ENCODE measurements around the gene CBLC.

Gene CBLC

DNA sequence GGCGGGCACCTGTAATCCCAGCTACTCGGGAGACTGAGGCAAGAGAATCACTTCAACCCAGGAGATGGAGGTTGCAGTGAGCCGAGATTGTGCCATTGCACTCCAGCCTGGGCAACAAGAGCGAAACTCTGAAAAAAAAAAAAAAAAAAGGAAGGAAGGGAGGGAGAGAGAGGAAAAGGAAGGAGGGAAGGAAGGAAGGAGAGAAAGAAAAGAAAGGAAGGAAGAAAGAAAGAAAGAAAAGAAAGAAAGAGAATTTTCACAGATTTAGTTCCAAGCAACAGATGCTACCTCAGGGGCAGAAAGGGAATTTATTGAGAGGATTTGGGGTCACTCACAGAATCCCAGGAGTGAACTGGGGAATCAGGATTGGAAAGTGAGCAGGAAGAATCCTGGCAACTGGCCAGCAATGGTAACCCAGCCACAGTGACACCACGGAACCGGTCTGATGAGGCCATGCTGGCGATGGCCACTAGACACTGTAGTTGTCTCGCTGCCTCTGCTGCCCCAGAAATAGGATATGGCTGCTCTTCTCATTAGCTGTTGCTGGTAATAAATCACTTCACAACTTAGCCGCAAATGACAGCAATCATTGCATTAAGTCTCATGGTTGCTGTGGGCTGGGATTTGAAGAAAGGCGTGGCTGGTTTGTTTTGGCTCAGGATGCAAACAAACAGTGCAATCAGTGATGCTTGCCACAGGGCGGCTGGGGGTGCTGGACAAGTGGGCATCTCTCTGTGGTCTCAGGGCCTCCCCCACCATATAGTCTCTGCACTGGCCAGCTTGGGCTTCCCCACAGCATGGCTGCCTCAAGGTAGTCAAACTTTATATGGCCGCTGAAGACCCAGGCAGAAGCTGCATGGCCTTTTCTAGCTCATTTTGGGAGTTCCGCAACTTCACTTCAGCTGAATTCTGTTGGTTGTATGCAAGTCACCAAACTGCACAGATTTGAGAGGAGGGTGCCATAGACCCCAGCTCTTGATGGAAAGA, 26.0 kb downstream of the CBLC start:
- DNase-seq = no peak

DNA sequence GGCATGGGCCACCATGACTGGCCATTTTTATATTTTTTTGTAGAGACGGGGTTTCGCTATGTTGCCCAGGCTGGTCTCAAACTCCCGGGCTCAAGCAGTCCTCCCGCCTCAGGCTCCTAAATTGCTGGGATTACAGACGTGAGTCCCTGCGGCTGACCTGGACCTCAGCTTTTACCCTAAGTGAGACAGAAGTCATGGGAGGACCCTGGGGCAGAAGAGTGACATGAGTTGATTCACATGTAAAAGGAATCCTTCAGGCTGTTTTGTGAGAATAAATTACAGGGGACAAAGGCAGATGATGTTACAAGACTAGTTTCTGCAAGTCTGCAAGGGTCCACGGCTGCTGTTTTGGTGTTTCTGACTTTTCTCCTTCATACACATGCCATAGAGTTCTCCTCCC, 28.6 kb downstream of the CBLC start:
- DNase-seq = no peak

DNA sequence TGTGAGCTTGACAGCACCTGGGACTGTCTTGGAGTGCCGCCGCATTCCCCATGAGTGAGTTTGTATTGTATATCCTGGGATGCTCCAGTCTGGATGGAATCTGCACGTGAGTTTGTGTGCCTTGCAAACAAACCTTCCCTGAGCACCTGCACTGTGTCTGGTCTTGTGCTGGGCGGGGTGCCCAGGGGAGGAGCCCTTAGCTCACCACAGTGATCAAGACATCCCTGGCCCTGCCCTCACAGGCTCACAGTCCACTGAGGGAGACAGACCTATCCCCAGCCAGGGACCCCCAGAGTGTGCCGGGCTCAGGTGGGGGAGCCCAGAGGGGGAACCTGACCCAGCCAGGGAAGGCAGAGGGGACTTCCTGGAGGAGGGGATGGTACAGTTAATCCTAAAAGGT, 29.5 kb downstream of the CBLC start:
- DNase-seq = no peak

DNA sequence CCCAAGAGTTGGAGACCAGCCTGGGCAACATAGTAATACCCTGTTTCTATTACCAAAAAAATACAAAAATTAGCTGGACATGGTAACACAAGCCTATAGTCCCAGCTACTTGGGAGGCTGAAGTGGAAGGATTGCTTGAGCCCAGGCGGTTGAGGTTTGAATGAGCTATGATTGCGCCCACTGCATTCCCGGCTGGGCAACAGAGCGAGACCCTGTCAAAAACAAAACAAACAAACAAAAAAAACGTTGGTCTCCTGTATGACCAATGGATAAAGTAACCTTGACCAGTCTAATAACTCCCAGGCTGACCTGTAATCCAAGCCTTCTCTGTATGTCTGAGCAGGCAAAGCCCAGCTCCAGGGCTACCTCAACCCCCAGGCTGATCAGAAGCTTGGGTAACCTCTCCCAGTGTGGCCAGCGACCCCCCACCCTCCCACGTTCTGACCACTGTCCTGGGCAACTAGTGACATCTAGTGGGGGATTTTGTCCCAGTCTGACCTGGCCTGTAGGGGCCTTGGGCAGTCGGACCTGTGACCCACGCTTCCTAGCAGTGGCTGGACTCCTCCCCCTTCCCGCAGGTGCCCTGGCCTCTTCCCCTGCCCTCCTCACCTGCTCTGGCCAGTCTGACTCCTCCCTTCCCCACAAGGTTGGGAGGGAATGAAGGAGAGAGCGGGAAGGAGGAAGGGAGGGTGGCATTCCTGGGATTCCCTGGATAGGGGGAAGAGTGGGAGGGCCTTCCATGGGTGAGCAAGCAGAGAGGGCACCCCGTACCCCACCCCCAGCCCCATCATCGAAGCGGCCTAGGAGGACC, 30.2 kb downstream of the CBLC start:
- DNase-seq = no peak

DNA sequence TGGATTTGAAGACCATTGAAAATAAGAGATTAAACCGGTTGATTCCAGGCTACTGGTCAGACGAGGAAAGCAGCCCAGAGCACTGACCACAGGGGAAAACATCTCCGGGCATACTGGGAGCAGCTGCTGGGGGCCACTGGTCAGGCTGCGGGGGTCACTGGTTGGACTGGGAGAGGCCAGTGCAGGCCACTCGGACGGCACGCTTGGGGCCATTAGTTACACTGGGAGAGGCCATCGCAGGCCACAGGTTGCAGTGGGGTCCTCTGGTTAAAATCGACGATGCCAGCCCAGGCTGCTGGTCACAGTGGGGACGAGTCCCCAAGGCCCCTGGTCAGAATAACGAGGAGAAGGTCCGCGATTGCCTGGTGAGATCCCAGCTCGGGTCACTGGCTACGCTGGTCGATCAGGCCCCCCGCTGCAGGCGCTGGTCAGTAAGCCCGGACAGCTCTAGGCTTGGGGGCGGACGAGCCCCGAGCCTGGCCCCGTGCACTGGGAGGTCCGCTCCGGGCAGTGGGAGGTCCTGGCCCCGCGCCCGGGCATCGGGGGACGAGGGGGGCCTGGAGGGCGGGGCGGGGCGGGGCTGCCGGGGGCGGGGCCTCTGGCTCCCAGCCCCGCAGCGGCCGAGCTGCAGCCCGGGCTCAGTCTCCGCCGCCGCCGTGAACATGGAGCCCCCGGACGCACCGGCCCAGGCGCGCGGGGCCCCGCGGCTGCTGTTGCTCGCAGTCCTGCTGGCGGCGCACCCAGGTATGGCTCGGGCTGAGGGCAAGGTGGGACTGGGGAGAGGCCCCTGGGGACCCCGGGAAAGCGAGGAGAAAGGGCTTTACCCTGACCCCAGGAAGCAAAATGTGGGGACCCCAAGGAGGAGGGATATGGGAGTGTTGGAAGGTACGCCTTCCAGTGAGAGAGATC, 31.0 kb downstream of the CBLC start, which contains the start of gene BCAM:
Gene BCAM, plus strand, starts transcription at position 641 of the 909 bp plus-strand sequence. Its CDS starts 22 bp downstream, at position 663.
- DNase-seq = no peak

DNA sequence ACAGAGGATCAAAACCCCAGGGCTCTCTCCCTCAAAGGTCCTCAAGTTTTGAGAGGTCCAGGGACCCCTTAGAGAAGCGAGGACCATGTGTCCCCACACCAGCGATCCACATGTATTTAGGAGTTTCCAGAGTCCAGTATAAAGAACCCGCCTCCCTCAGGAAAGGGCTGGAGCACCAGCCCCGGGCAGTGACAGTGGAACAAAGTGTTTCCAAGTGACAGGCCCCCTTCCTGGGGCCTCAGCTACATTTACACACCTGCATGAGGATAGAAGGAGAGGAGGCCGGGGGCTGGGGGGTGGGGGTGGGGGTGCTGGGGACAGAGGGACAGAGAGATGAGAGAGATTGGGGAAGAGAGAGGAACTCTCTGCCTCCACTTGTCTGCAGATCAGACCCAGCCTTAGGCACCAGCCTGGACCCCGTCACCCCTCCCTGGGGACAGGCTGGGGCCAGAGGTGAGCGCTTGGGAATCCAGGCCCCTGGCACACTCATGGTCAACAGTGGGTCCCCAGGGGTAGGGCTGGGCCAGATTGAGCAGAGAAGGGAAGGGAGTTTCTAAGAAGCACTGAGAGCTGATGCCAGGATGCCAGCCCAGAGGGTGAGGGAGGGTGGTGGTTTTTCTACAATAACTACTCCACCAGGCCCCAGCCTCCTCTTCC, 32.0 kb downstream of the CBLC start:
- no peak for DNase-seq

DNA sequence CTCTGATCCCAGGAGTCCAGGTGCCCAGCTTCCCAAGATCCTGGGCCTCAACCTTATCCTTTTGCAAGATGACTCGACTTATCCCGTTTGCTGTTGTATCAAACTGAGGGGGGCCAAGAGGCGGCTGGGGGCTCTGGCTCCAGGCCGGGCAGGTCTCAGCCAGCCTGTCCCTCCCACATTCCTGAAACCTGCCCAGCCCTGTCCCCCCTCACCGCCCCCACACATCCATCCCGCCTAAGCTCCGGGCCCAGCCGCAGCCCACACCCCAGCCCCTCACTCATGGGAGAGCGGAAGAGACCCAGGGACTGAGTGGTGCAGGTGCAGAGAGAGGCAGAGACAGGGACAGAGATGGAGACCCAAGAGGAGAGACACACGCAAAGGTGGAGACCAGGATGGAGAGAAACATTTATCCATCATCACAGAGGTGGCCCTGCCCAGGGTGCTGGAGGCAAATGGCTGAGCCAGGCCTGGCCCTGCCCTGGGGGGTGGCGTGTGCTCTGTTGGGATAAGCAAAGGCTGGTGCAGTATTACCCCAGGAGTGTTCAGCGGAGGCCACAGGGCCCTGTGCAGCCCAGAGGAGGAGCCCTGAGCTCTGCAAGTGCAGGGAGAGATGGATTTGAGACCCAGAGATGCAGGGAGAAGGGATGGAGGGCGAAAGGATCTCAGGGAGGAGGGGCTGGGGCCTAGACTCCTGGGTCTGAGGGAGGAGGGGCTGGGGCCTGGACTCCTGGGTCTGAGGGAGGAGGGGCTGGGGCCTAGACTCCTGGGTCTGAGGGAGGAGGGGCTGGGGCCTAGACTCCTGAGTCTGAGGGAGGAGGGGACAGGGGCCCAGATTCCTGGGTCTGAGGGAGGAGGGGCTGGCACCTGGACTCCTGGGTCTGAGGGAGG, 32.8 kb downstream of the CBLC start:
- DNase-seq = no peak

DNA sequence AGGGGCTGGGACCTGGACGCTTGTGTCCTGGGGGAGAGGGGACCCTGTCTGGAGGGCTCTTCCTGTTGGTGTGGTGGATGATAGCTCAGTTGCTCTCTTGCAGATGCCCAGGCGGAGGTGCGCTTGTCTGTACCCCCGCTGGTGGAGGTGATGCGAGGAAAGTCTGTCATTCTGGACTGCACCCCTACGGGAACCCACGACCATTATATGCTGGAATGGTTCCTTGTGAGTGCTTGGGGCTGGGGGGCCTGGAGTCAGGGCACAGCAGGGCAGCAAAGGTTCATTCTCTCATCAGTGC, 33.4 kb downstream of the CBLC start:
- DNase-seq = no peak

DNA sequence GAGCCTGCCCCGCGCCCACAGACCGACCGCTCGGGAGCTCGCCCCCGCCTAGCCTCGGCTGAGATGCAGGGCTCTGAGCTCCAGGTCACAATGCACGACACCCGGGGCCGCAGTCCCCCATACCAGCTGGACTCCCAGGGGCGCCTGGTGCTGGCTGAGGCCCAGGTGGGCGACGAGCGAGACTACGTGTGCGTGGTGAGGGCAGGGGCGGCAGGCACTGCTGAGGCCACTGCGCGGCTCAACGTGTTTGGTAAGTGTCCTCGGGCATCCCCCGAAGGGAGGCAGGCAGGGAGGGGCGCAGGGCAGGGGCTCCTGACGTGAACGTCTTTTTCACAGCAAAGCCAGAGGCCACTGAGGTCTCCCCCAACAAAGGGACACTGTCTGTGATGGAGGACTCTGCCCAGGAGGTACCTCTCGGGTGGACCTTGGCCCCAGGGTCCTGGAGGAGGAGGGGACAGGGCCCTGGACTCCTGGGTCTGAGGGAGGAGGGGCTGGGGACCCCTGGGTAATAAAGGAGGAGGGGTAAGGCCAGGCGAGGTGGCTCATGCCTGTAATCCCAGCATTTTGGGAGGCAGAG, 34.5 kb downstream of the CBLC start:
- DNase-seq = no peak

DNA sequence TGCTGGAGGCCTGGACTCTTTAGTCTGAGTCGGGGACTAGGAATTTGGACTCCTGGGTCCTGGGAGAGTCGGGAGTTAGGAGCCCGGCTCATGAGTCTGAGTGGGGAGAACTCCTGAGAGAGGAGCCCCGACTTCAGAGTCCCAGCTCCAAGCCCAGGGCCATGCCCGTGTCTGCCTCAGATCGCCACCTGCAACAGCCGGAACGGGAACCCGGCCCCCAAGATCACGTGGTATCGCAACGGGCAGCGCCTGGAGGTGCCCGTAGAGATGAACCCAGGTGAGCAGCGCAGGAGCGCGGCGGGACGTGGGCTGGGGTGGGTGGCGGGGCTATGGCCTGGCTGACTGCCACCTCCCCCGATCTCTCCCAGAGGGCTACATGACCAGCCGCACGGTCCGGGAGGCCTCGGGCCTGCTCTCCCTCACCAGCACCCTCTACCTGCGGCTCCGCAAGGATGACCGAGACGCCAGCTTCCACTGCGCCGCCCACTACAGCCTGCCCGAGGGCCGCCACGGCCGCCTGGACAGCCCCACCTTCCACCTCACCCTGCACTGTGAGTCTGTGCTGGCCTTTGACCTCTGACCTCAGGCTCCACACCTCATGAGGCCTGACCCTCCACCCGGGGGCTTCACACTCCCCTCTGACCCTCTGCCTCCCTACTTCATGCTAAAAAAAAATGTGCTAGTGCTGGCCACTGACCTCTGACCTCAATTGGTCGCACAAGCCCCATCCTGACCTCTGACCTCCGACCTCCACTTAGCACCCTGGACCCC, 35.6 kb downstream of the CBLC start:
- no peak for DNase-seq

DNA sequence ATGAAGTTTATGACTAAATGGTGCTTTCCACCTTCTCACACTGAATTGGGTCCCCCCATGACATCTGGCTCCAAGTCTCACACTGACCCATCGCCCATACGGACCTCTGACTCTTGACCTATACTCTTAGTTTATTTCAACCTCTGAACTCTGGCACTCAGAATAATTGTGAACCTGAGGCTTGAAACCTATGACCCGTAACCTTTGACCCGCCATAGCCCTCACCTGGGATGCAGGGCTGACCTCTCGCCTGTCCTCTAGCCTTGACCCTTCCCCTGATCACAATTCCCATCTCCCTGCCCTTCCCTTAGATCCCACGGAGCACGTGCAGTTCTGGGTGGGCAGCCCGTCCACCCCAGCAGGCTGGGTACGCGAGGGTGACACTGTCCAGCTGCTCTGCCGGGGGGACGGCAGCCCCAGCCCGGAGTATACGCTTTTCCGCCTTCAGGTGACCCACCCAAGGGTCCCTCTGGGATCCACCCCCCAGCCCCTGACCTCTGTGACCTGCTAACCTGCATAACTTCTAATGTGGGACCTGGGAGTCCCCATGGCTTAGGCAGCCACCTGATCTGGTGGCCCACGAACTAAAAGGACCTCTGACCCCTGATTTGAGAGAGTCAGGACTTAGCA, 36.3 kb downstream of the CBLC start:
- no peak for DNase-seq

DNA sequence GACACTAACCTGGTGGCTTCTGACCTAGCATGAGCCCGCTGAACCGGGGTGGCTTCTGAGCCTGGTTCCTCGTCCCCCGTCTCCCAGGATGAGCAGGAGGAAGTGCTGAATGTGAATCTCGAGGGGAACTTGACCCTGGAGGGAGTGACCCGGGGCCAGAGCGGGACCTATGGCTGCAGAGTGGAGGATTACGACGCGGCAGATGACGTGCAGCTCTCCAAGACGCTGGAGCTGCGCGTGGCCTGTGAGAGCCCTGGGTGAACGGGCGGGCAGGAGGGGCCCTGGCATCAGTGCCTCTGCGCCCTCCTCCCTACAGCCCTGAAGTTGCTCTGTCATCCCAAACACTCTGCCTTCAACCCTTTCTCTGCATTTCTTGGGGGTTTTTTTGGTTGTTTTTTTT, 36.8 kb downstream of the CBLC start:
- no peak for DNase-seq

DNA sequence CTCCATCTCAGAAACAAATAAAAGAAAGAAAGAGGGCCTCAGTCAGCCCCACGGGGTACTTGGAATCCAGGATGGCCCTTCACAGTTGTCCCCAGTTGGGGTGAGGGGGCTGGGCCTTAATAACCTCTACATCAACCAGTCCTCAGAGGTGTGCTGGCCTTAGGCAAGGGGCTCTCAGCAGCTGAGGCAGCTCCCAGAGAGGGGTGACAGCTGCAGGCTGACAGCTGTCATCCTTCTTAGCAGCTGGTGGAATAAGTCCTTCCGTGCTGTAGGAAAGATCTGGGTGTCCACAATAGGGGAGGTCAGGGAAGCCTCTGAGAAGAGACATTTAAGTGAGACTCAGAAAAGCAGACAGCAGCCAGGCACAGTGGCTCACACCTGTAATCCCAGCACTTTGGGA, 38.6 kb downstream of the CBLC start:
- DNase-seq = no peak

DNA sequence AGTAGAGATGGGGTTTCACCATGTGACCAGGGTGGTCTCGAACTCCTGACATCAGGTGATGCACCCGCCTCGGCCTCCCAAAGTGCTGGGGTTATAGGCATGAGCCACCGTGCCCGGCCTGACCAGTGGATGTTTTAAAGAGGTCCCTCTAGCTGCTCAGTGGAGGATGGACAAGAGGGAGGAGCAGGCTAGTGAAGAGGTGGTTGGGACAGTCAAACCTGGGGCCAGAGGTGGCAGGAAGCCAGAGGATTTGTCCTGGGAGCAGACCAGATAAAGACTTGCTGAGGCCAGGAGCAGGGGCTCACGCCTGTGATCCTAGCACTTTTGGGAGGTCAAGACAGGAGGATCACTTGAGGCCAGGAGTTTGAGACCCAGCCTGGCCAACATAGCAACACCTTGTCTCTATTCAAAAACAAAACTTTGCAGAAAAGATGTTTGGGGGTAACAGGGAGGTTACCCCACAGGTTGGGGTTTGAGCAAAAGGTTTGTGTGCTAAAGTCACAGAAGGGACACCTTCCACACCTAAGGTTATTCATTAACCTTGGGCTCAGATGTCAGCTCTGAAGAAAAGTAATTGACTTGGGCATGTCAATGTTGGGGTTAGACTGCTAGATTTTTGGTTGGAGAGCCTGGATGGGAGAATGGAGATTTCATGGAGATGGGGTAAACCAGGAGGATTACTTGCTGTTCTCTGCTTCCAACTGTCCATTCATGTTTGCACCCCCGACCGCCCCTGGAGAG, 40.2 kb downstream of the CBLC start:
- DNase-seq = no peak

DNA sequence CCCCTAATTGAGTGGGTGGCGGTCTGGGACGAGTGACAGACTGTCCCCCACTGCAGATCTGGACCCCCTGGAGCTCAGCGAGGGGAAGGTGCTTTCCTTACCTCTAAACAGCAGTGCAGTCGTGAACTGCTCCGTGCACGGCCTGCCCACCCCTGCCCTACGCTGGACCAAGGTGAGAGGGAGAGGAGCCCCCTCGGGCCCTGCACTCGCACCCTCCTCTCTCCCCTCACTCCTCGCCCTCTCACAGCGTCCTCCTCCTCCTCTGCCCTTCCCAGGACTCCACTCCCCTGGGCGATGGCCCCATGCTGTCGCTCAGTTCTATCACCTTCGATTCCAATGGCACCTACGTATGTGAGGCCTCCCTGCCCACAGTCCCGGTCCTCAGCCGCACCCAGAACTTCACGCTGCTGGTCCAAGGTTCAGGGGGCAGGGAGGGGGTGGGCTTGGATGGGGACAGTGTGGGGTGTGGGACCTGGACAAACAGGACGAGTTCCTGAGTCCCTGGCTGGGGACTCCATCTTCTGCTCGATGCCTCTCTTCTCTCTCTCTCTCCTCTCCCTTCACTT, 40.9 kb downstream of the CBLC start:
- DNase-seq = no peak

DNA sequence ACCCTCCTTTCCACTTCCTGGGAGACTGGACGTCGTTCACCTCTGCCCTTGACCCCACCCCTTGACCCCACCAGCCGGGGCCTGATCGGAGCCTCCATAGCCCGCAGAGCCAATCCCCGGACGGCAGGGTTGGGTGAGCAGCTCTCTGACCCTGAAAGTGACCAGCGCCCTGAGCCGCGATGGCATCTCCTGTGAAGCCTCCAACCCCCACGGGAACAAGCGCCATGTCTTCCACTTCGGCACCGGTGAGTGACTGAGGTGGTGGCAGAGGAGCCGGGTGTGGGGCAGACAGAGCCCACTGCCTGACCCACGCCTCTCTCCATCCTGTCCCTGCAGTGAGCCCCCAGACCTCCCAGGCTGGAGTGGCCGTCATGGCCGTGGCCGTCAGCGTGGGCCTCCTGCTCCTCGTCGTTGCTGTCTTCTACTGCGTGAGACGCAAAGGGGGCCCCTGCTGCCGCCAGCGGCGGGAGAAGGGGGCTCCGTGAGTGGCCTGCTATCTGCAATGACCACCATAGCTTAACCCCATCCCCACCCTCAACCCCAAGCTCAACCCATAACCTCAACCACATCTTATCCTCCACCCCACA, 41.6 kb downstream of the CBLC start:
- DNase-seq = no peak

DNA sequence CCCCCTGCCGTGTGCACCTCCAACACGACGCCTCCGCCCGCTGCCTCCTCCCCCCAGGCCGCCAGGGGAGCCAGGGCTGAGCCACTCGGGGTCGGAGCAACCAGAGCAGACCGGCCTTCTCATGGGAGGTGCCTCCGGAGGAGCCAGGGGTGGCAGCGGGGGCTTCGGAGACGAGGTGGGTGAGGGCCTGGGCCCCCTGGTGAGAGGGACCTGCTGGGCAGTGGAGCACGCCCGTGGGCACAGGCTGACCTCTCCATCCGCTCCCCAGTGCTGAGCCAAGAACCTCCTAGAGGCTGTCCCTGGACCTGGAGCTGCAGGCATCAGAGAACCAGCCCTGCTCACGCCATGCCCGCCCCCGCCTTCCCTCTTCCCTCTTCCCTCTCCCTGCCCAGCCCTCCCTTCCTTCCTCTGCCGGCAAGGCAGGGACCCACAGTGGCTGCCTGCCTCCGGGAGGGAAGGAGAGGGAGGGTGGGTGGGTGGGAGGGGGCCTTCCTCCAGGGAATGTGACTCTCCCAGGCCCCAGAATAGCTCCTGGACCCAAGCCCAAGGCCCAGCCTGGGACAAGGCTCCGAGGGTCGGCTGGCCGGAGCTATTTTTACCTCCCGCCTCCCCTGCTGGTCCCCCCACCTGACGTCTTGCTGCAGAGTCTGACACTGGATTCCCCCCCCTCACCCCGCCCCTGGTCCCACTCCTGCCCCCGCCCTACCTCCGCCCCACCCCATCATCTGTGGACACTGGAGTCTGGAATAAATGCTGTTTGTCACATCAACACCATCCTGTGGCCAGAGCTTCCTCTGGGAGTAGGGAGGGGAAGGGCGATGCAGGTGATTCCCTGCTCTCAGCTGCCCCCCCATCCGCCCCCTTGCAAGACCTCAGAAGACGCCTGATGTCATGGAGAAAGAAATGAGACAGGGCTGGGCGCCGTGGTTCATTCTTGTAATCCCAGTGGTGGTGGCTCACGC, 43.2 kb downstream of the CBLC start:
- DNase-seq = no peak

All from SW 1271 (cell line).